ENCODE measurements around the gene KMO. TPM values are rescaled to one million over a fixed set of nuclear protein-coding genes. Genes with fewer than 3 reads are reported as not detected.

Gene KMO
- total RNA-seq, 1 donor from 2014 or later = 0.17 TPM

DNA sequence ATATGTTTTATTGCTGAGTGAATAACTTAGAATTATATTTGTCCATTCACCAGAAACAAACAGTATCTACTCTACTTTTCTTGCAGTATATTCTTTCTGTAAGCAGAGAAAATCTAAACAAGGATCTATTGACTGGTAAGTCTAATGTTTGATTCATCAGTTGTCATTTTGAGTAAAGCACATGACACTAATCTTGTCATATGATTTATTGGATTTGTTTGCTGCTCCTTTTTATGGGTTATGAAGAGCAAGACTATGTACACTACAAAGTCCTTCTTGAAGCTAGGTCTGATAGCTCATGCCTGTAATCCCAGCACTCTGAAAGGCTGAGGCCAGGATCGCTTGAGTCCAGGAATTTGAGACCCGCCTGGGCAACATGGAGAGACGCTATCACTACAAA, 23.3 kb downstream of the KMO start:
- Histone ChIP-seq H3K27me3 (ENCODE audit: control insufficient read depth, insufficient read depth, low read length) (no peaks in the 10 kb centered on the region), H3K4me3 (ENCODE audit: low read depth, low read length) (no peak overlapping the region), H3K36me3 (ENCODE audit: control insufficient read depth, insufficient read depth, low read length) (no peaks in the 10 kb centered on the region)
- TF ChIP-seq, protein P1, sequence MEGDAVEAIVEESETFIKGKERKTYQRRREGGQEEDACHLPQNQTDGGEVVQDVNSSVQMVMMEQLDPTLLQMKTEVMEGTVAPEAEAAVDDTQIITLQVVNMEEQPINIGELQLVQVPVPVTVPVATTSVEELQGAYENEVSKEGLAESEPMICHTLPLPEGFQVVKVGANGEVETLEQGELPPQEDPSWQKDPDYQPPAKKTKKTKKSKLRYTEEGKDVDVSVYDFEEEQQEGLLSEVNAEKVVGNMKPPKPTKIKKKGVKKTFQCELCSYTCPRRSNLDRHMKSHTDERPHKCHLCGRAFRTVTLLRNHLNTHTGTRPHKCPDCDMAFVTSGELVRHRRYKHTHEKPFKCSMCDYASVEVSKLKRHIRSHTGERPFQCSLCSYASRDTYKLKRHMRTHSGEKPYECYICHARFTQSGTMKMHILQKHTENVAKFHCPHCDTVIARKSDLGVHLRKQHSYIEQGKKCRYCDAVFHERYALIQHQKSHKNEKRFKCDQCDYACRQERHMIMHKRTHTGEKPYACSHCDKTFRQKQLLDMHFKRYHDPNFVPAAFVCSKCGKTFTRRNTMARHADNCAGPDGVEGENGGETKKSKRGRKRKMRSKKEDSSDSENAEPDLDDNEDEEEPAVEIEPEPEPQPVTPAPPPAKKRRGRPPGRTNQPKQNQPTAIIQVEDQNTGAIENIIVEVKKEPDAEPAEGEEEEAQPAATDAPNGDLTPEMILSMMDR (IDR thresholded peaks at IDR 0.05; ENCODE audit: insufficient read depth, low read length, poor library complexity, severe bottlenecking) = no peak
- no peak for DNase-seq (ENCODE audit: low read depth)

DNA sequence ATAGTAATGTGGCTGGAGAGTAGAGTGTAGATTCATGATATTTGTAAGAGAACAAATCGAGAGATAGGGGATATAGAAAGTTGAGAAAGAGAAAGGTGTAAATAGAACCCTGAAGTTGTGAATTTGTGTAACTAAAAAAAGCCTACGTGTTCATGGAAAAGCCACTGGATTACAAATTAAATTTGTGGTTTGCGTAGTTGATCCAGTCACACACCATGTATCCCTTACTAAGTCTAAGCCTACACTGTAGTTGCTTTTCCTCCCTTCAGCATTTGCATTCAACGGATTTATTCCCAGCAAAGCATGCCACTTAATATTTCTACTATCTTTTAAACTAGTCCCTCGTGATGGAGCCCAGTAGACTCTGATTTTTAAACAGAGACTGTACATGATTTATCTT, 24.9 kb downstream of the KMO start:
- H3K4me3 ChIP-seq (ENCODE audit: low read depth, low read length) = no peak overlapping the region
- H3K36me3 ChIP-seq (ENCODE audit: control insufficient read depth, insufficient read depth, low read length) = no peaks in the 10 kb centered on the region
- TF ChIP-seq, protein P1 (IDR thresholded peaks at IDR 0.05; ENCODE audit: insufficient read depth, low read length, poor library complexity, severe bottlenecking) = no peak
- no peaks in the 10 kb centered on the region for H3K27me3 ChIP-seq (ENCODE audit: control insufficient read depth, insufficient read depth, low read length)
- DNase-seq (ENCODE audit: low read depth) = no peak

DNA sequence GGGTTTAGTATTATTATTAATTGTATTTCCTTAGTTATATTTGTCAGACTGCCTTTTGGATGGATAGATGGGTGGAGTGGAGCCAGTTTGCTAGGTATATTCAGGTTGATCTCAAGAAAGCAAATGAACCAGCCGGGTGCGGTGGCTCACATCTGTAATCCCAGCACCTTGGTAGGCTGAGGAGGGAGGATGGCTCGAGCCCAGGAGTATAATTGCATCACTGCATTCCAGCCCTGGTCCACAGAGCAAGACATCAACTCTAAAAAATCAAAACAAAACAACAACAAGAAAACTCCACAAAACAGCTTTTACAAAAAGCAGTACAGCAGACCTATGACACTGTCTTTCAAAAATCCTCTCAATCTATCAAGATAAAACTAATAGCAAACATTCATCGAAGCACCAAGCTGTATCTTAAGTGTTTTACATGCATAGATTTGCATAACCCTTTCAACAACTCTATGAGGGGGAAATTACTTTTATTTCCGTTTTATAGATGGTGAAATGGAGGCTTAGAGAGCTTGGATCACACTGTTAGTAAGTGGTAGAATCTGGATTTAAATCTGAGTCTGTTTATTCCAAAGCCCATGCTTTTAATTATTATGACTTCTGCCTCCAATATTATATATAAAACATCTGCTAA, 25.5 kb downstream of the KMO start:
- Histone ChIP-seq H3K4me3 (ENCODE audit: low read depth, low read length) (no peak overlapping the region), H3K27me3 (ENCODE audit: control insufficient read depth, insufficient read depth, low read length) (no peaks in the 10 kb centered on the region), H3K36me3 (ENCODE audit: control insufficient read depth, insufficient read depth, low read length) (no peaks in the 10 kb centered on the region)
- DNase-seq (ENCODE audit: low read depth) = no peak
- TF ChIP-seq, protein P1 (IDR thresholded peaks at IDR 0.05; ENCODE audit: insufficient read depth, low read length, poor library complexity, severe bottlenecking) = no peak

DNA sequence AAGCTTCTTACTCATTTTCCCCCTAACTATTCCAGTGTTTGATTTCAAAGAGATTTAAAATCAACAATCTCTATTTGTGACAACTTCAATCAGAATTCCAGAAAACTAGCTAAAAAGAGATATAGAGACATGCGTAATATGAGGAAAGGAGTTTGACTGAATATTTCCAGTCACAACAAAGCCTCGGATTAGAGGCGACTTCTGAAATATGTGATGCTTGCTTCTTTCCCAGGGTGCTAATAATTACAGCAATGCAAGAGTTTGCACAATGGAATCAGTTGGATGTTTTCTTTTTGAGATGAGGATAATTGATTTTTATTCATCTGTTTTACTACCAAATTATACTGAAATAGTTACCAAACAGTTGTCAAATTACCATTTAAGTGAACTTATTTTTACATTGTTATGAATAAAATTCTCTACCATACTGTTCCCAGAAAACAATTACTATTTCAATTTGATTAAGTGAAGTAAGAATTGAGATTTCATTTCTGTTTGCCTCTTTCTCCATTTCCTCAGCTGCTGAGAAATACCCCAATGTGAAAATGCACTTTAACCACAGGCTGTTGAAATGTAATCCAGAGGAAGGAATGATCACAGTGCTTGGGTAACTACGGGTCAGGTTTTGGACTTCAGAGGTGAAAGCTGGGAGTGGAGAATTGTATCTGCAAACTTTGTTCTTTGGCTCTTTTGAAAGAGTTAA, 28.1 kb downstream of the KMO start:
- Histone ChIP-seq H3K27me3 (ENCODE audit: control insufficient read depth, insufficient read depth, low read length) (no peaks in the 10 kb centered on the region), H3K36me3 (ENCODE audit: control insufficient read depth, insufficient read depth, low read length) (no peaks in the 10 kb centered on the region), H3K4me3 (ENCODE audit: low read depth, low read length) (no peak overlapping the region)
- TF ChIP-seq, protein P1 (IDR thresholded peaks at IDR 0.05; ENCODE audit: insufficient read depth, low read length, poor library complexity, severe bottlenecking) = no peak
- no peak for DNase-seq (ENCODE audit: low read depth)

DNA sequence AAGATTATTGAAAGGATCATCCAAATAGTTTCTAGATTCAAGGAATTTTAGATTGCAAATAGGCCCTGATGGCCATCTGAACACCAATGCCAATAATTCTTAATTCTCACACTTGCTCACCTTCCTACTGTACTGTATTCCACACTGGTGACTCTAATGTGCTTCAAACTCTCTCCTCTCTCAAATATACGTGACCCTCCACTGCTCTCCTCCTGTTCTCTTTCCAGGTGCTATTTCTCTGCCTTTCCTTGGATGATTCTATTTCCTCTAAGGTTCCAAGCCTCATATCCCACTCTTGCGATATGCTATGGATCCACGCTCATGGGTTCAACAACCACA, 28.6 kb downstream of the KMO start:
- no peak for DNase-seq (ENCODE audit: low read depth)
- Histone ChIP-seq H3K27me3 (ENCODE audit: control insufficient read depth, insufficient read depth, low read length) (no peaks in the 10 kb centered on the region), H3K4me3 (ENCODE audit: low read depth, low read length) (no peak overlapping the region), H3K36me3 (ENCODE audit: control insufficient read depth, insufficient read depth, low read length) (no peaks in the 10 kb centered on the region)
- TF ChIP-seq, protein P1 (IDR thresholded peaks at IDR 0.05; ENCODE audit: insufficient read depth, low read length, poor library complexity, severe bottlenecking) = no peak

DNA sequence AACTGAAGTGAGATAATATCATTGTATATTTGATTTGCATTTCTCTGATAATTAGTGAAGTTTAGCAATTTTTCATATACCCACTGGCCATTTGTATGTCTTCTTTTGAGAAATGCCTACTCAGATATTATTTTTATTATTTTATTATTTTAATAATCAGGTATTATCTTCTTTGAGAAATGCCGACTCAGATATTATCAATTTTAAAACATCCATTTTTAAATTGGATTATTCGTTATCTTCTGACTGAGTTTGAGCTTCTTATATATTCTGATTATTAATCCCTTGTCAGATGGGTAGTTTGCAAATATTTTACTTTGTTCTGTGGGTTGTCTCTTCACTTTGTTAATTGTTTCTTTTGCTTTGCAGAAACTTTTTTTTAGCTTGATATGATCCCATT, 37.7 kb downstream of the KMO start:
- TF ChIP-seq, protein P1 (IDR thresholded peaks at IDR 0.05; ENCODE audit: insufficient read depth, low read length, poor library complexity, severe bottlenecking) = no peak
- no peak for DNase-seq (ENCODE audit: low read depth)
- Histone ChIP-seq H3K4me3 (ENCODE audit: low read depth, low read length) (no peak overlapping the region), H3K36me3 (ENCODE audit: control insufficient read depth, insufficient read depth, low read length) (no peaks in the 10 kb centered on the region), H3K27me3 (ENCODE audit: control insufficient read depth, insufficient read depth, low read length) (no peaks in the 10 kb centered on the region)

All from kidney epithelial cell (primary cell).